ENCODE results near the gene CABP7. TPM values are rescaled to one million over a fixed set of nuclear protein-coding genes. Genes with fewer than 3 reads are reported as not detected.

CABP7 gene
- total and polyA plus RNA-seq, 2 donors (not counting 1 experiment from before 2014, with no cell fraction given) = 0.03 TPM; not detected in 1

GRCh38 chr22:29707010-29707409 is 12.8 kb upstream of the CABP7 start:
- Histone ChIP-seq H3K4me3 (ENCODE audit: control extremely low read depth in 1 of 5, extremely low read depth in 1 of 5, insufficient read depth in 1 of 5, low read depth in 2 of 5, low read length in 4 of 5) (no peak overlapping the region), H2AFZ (ENCODE audit: insufficient read depth, low read depth, low read length, poor library complexity, severe bottlenecking) (no peak overlapping the region), H3K9ac (ENCODE audit: low read length) (no peak overlapping the region), H4K20me1 (ENCODE audit: control insufficient read depth, insufficient read depth, low read length, poor library complexity, severe bottlenecking) (no peaks in the 10 kb centered on the region), H3K27me3 (replicated peaks in 1 of 4; ENCODE audit: control extremely low read depth in 1 of 4, control insufficient read depth in 3 of 4, insufficient read depth in 4 of 4, low read length in 3 of 4) (peaks cover 0 to 20% (median 4%) of the 10 kb centered on the region in 4 experiments), H3K36me3 (replicated peaks in 1 of 2; ENCODE audit: control extremely low read depth in 1 of 2, control insufficient read depth in 1 of 2, extremely low read depth in 1 of 2, insufficient read depth in 2 of 2, low read length in 1 of 2) (no peaks in the 10 kb centered on the region), H3K4me2 (replicated peaks; ENCODE audit: low read depth, low read length, poor library complexity, severe bottlenecking) (no peak overlapping the region), H3K9me3 (ENCODE audit: control extremely low read depth in 1 of 3, control insufficient read depth in 2 of 3, insufficient read depth in 1 of 3, low read length in 2 of 3) (peaks cover 0 to 2% (median 0%) of the 10 kb centered on the region in 3 donors), H3K79me2 (ENCODE audit: control insufficient read depth, insufficient read depth, low read length) (no peaks in the 10 kb centered on the region), H3K27ac (ENCODE audit: low read length in 2 of 2) (no peak overlapping the region), H3K4me1 (ENCODE audit: control insufficient read depth in 2 of 2, insufficient read depth in 2 of 2, low read length in 2 of 2) (peaks cover 13% of the 10 kb centered on the region in 2 donors)
- H3K4me3 Mint-ChIP-seq = no peak overlapping the region
- DNase-seq (no peak), ATAC-seq (ENCODE audit: low read depth) (no peak)
- H3K4me1 Mint-ChIP-seq = peaks cover 10% of the 10 kb centered on the region
- ChIA-PET POLR2A (no interaction called here), CTCF (interaction anchor here (0.5 kb wide), 1 partner anchor 892 kb away, joined by 3 read pairs; no protein-coding TSS in a partner anchor)
- TF ChIP-seq EZH2 (IDR thresholded peaks at IDR 0.05; ENCODE audit: borderline replicate concordance, insufficient read depth, low read depth, low read length, poor library complexity, severe bottlenecking) (no peak), CTCF (IDR thresholded peaks at IDR 0.05) (no peak)
- H3K27ac Mint-ChIP-seq = no peak overlapping the region
- H3K9me3 Mint-ChIP-seq (ENCODE audit: insufficient read depth) = no peaks in the 10 kb centered on the region
- intact Hi-C loops (cut with micrococcal nuclease) = no loop called here
- 61% methylated on average over 18 of the region's 18 CpGs for WGBS (ENCODE audit: insufficient coverage)
- H3K27me3 Mint-ChIP-seq = peaks cover 12% of the 10 kb centered on the region

- Histone ChIP-seq H3K4me1 (ENCODE audit: control insufficient read depth in 2 of 2, insufficient read depth in 2 of 2, low read length in 2 of 2) (peaks cover 11 to 13% of the 10 kb centered on the region in 2 donors), H3K27me3 (replicated peaks in 1 of 4; ENCODE audit: control extremely low read depth in 1 of 4, control insufficient read depth in 3 of 4, insufficient read depth in 4 of 4, low read length in 3 of 4) (peaks cover 0 to 16% (median 4%) of the 10 kb centered on the region in 4 experiments), H3K79me2 (ENCODE audit: control insufficient read depth, insufficient read depth, low read length) (no peaks in the 10 kb centered on the region), H3K4me2 (replicated peaks; ENCODE audit: low read depth, low read length, poor library complexity, severe bottlenecking) (no peak overlapping the region), H3K9me3 (ENCODE audit: control extremely low read depth in 1 of 3, control insufficient read depth in 2 of 3, insufficient read depth in 1 of 3, low read length in 2 of 3) (peaks cover 0 to 2% (median 0%) of the 10 kb centered on the region in 3 donors), H3K4me3 (ENCODE audit: control extremely low read depth in 1 of 5, extremely low read depth in 1 of 5, insufficient read depth in 1 of 5, low read depth in 2 of 5, low read length in 4 of 5) (no peak overlapping the region), H3K27ac (ENCODE audit: low read length in 2 of 2) (no peak overlapping the region), H3K36me3 (replicated peaks in 1 of 2; ENCODE audit: control extremely low read depth in 1 of 2, control insufficient read depth in 1 of 2, extremely low read depth in 1 of 2, insufficient read depth in 2 of 2, low read length in 1 of 2) (no peaks in the 10 kb centered on the region), H3K9ac (ENCODE audit: low read length) (no peak overlapping the region), H2AFZ (ENCODE audit: insufficient read depth, low read depth, low read length, poor library complexity, severe bottlenecking) (no peak overlapping the region), H4K20me1 (ENCODE audit: control insufficient read depth, insufficient read depth, low read length, poor library complexity, severe bottlenecking) (no peaks in the 10 kb centered on the region)
- no peak for ATAC-seq (ENCODE audit: low read depth)
- DNase-seq = no peak
- no peak overlapping the region for H3K4me3 Mint-ChIP-seq
- no peak overlapping the region for H3K27ac Mint-ChIP-seq
- peaks cover 9% of the 10 kb centered on the region for H3K4me1 Mint-ChIP-seq
- no peaks in the 10 kb centered on the region for H3K9me3 Mint-ChIP-seq (ENCODE audit: insufficient read depth)
- H3K27me3 Mint-ChIP-seq = peaks cover 11% of the 10 kb centered on the region
- ChIA-PET CTCF (interaction anchor here (0.6 kb wide), 1 partner anchor 11 kb away, joined by 3 read pairs; no protein-coding TSS in a partner anchor), POLR2A (no interaction called here)
- no peak for TF ChIP-seq EZH2 (IDR thresholded peaks at IDR 0.05; ENCODE audit: borderline replicate concordance, insufficient read depth, low read depth, low read length, poor library complexity, severe bottlenecking)
- no peak for TF ChIP-seq CTCF (IDR thresholded peaks at IDR 0.05)
- intact Hi-C loops (cut with micrococcal nuclease) = no loop called here
- 87% methylated on average over 5 of the region's 5 CpGs for WGBS (ENCODE audit: insufficient coverage)
These were observed 12.3 kb upstream of the CABP7 start for GRCh38 chr22:29707471-29707870.
